Measurements from ENCODE around the gene VTCN1.

DNA sequence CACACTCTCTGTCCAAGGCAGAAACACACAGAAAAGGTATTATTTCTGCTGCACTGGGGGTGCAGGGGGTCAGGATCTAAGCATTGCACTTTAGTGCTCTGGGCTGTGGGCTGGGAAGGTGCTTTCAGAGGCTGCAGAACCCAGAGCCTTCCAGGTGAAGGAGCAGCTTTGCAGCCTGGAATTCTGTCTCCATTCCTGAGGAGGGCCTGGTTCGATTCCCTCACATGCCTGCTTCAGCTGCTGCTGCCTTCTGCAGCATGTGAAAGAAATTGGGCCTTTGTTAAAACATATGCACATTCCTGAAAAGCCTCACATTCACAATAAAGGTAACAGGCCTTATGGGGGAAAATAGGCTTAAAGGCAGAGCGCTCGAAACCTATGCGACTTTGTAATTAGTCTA, 35.9 kb downstream of the VTCN1 start:
- TF ChIP-seq CTCF (IDR thresholded peaks at IDR 0.05) (no peak), POLR2AphosphoS5 (IDR thresholded peaks at IDR 0.05) (no peak), POLR2A (IDR thresholded peaks at IDR 0.05) (no peak)

All from suprapubic skin (tissue), 4 donors.